GM10847 (cell line): ENCODE data around the gene OR2H1.

Experiments used
- POLR2A ChIP-seq: IDR thresholded peaks from 2 replicates; pipeline ENCODE4 v1.6.1; 2011; ENCODE audit not compliant: insufficient read length; ENCODE audit errors: extremely low read depth

OR2H1 gene

GRCh38 chr6:29502597-29502996, 45.6 kb downstream of the OR2H1 start:
- TF ChIP-seq POLR2A = no peak

GRCh38 chr6:29504961-29505360, 48.0 kb downstream of the OR2H1 start:
- no peak for TF ChIP-seq POLR2A

- TF ChIP-seq POLR2A = no peak
Observed at GRCh38 chr6:29505808-29506207, 48.9 kb downstream of the OR2H1 start.

- TF ChIP-seq POLR2A = no peak
Observed at GRCh38 chr6:29506446-29507067, 49.6 kb downstream of the OR2H1 start.

GRCh38 chr6:29507319-29507718, 50.4 kb downstream of the OR2H1 start:
- TF ChIP-seq POLR2A = no peak

- no peak for TF ChIP-seq POLR2A
Observed at GRCh38 chr6:29509239-29509638, 52.3 kb downstream of the OR2H1 start.

GRCh38 chr6:29509711-29510110, 52.8 kb downstream of the OR2H1 start:
- TF ChIP-seq POLR2A = no peak

- TF ChIP-seq POLR2A = no peak
Observed at GRCh38 chr6:29510202-29510601, 53.2 kb downstream of the OR2H1 start.

GRCh38 chr6:29510746-29511300, 53.9 kb downstream of the OR2H1 start:
- no peak for TF ChIP-seq POLR2A
